ENCODE data around the gene MYT1.

GRCh38 chr20:64179805-64180204 is 15.6 kb downstream of the MYT1 start:
- TF ChIP-seq CTCF (IDR thresholded peaks at IDR 0.05; ENCODE audit: low read length) (no peak), EZH2phosphoT487 (IDR thresholded peaks at IDR 0.05; ENCODE audit: low read length) (no peak), EZH2 (optimal IDR thresholded peaks at IDR 0.05; ENCODE audit: low read depth, low read length) (no peak)
